Activated T-helper 9 cell treated with anti-CD3 and anti-CD28 coated beads, Interleukin-2, amount 50 U/mL, for 16 hours (primary cell): ENCODE measurements around the gene SPEN.
"Not testable (repeated sequence)": the region's sequence is repeated elsewhere in the genome, so short reads cannot be mapped to it uniquely, and the experiment has no call there.

Source experiments
- DNase-seq: peaks from one replicate; pipeline ENCODE4 v3.0.0-alpha.2; 2020; ENCODE audit warnings: low read depth

Gene SPEN

DNA sequence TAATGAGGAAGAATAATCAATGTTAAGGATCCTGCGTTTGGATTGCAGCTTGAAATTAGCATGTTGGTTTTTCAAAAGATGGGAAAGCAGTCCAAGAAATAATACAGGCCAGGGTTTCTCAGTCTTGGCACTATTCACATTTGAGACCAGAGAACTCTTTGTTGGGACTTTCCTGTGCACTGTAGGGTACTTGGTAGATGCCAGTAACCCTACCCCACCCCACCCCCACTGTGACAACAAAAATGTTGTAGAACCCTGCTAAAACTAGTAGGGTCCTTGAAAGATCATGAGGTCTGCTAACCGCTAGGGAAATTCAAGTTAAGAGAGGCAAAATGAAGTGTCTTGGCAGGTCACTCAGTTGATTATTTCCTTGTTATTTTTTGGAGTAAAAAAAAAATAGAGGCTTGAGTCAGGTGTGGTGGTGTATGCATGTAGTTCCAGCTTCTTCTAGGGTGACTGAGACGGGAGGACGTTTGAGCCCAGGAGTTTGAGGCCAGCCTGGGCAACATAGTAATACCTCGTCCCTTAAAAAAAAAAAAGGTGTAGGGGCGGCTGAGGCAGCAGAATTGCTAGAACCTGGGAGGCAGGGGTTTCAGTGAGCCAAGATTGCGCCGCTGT, 53.3 kb downstream of the SPEN start:
- DNase-seq = no peak

GRCh38 chr1:15902882-15903281, 55.4 kb downstream of the SPEN start:
- DNase-seq = no peak

DNA sequence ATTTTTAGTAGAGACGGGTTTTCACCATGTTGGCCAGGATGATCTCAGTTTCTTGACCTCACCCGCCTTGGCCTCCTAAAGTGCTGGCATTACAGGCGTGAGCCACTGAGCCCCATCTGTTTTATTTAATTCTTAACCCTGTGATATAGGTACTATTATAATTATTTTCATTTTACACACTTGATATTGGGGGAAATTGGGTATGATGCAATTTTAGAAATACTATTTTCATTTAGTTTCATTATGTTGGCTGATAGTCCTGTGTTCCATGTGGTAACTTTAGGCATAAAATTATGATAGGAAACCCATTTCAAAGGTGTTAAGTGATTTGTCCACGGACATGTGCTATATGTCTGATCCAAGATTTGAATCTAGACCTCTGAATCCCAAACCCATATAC, 61.1 kb downstream of the SPEN start:
- no peak for DNase-seq

GRCh38 chr1:15911141-15911540, 63.6 kb downstream of the SPEN start:
- no peak for DNase-seq

GRCh38 chr1:15911927-15912326, 64.4 kb downstream of the SPEN start:
- no peak for DNase-seq

DNA sequence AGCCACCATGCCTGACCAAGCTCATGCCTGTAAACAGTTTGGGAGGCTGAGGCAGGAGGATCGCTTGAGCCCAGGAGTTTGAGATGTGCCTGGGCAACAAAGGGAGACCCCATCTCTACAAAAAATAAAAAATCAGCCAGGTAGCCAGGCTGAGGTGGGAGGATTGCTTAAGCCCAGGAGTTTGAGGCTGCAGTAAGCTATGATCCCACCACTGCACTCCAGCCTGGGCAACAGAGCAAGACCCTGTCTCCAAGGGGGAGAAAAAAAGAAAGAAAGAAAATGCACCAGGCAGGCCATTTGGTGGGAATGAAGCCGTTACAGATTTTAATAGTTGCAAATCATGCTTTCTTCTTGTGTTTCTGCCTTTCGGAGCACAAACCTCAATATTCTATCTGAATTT, 66.1 kb downstream of the SPEN start:
- DNase-seq = not testable (repeated sequence)

DNA sequence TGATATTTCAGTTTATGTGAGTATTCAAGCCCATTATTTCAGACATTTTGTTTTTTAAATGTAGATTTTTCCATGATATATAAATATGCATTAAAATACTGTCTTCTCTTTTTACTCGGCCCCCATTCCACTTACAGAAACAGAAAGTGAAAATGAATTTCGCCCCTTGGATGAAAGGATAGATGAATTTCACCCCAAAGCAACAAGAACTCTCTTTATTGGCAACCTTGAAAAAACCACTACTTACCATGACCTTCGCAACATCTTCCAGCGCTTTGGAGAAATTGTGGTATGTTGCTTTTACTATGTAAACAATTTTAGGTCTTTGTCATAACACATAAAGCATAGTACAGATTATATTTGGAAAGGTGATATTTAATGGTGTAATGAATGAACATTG, 68.5 kb downstream of the SPEN start:
- no peak for DNase-seq

DNA sequence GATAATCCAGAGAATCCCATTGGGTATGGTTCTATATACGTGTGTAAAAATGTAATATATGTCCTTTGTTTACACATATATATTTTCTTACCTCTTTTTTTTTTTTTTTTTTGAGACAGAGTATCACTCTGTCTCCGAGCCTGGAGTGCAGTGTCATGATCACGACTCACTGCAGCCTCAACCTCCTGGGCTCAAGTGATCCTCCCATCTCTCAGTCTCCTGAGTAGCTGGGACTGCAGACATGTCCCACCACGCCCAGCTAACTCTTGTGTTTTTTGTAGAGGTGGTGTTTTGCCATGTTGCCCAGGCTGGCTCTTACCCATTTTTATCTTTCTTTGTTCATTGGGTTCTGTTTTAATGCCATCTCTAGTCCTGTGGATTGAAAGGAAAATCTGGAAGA, 68.9 kb downstream of the SPEN start:
- DNase-seq = no peak

- DNase-seq = no peak
Observed at GRCh38 chr1:15916916-15917315, 69.4 kb downstream of the SPEN start.

GRCh38 chr1:15918962-15919715, 71.6 kb downstream of the SPEN start:
- DNase-seq = peak; percentile 52

DNA sequence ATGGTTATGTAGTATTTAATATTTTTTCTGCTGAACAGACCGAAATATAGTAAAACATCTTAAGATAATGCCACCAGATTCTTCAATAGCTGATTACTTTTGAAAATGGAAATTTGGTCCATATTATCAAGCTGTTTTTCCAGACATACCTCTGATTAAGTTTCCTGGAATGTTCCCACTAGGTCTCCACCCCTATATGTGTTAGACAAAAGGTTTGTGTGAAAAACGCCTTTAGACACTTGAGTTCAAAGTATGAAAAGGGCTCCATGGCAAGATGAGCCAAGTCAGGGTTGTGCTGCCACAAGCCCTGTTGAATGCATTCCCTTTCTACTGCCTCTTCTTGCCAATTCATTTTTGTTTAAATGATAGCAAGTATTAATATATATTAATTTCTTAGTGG, 75.7 kb downstream of the SPEN start:
- DNase-seq = no peak

GRCh38 chr1:15926448-15926847, 78.9 kb downstream of the SPEN start:
- DNase-seq = not testable (repeated sequence)

DNA sequence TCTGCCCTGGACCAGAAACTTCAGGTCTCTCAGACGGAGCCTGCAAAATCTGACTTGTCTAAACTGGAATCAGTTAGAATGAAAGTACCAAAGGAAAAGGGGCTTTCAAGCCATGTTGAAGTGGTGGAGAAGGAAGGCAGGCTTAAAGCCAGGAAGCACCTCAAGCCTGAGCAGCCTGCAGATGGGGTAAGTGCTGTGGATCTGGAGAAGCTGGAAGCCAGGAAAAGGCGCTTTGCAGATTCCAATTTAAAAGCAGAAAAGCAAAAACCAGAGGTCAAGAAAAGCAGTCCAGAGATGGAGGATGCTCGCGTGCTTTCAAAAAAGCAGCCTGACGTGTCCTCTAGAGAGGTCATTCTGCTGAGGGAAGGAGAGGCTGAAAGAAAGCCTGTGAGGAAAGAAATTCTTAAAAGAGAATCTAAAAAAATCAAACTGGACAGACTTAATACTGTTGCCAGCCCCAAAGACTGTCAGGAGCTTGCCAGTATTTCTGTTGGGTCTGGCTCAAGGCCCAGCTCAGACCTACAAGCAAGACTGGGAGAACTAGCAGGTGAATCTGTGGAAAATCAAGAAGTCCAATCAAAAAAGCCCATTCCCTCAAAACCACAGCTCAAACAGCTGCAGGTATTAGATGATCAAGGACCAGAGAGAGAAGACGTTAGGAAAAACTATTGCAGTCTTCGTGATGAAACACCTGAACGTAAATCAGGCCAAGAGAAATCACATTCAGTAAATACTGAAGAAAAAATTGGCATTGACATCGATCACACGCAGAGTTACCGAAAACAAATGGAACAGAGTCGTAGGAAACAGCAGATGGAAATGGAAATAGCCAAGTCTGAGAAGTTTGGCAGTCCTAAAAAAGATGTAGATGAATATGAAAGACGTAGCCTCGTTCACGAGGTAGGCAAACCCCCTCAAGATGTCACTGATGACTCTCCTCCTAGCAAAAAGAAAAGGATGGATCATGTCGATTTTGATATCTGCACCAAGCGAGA, 81.8 kb downstream of the SPEN start:
- no peak for DNase-seq

GRCh38 chr1:15931401-15931800, 83.9 kb downstream of the SPEN start:
- DNase-seq = no peak

GRCh38 chr1:15931884-15932283, 84.4 kb downstream of the SPEN start:
- DNase-seq = no peak

DNA sequence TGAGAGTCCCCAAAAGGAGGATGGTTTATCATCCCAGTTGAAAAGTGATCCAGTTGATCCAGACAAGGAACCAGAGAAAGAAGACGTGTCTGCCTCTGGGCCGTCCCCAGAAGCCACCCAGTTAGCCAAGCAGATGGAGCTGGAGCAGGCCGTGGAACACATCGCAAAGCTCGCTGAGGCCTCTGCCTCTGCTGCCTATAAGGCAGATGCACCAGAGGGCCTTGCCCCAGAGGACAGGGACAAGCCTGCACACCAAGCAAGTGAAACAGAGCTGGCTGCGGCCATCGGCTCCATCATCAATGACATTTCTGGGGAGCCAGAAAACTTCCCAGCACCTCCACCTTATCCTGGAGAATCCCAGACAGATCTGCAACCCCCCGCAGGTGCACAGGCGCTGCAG, 85.1 kb downstream of the SPEN start:
- DNase-seq = no peak

DNA sequence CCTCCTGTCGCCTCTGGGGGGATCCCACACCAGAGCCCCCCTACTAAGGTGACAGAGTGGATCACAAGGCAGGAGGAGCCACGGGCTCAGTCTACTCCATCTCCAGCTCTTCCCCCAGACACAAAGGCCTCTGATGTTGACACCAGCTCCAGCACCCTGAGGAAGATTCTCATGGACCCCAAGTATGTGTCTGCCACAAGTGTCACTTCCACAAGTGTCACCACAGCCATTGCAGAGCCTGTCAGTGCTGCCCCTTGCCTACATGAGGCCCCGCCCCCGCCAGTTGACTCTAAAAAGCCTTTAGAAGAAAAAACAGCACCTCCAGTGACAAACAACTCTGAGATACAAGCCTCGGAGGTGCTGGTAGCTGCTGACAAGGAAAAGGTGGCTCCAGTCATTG, 86.2 kb downstream of the SPEN start:
- DNase-seq = no peak

- DNase-seq = no peak
Observed at GRCh38 chr1:15934211-15935055, 86.9 kb downstream of the SPEN start.

DNA sequence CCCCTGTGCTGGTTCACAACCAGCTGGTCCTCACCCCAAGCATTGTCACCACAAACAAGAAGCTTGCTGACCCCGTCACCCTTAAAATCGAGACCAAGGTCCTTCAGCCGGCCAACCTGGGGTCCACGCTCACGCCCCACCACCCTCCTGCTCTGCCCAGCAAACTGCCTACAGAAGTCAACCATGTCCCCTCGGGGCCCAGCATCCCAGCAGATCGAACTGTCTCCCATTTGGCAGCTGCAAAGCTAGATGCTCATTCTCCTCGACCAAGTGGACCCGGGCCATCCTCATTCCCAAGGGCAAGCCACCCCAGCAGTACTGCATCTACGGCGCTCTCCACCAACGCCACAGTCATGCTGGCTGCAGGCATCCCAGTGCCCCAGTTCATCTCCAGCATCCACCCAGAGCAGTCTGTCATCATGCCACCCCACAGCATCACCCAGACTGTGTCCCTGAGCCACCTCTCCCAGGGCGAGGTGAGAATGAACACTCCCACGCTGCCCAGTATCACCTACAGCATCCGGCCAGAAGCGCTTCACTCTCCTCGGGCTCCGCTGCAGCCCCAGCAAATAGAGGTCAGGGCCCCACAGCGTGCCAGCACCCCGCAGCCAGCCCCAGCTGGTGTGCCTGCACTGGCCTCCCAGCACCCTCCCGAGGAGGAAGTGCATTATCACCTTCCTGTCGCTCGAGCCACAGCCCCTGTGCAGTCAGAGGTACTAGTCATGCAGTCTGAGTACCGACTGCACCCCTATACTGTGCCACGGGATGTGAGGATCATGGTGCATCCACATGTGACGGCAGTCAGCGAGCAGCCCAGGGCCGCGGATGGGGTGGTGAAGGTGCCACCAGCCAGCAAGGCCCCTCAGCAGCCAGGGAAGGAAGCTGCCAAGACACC, 87.8 kb downstream of the SPEN start:
- no peak for DNase-seq

- DNase-seq = no peak
Observed at GRCh38 chr1:15936025-15936424, 88.5 kb downstream of the SPEN start.

DNA sequence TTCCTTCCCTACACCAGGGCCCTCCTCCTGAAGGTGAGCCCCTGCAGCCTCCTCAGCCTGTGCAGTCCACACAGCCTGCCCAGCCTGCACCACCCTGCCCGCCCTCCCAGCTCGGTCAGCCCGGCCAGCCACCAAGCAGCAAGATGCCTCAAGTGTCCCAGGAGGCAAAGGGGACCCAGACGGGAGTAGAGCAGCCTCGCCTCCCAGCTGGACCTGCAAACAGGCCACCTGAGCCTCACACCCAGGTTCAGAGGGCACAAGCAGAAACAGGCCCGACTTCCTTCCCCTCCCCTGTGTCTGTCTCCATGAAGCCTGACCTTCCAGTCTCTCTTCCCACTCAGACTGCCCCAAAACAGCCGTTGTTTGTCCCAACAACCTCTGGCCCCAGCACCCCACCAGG, 89.6 kb downstream of the SPEN start:
- DNase-seq = no peak
